ENCODE results near the gene GABRP. TPM values are rescaled to one million over a fixed set of nuclear protein-coding genes. Genes with fewer than 3 reads are reported as not detected.

The GABRP gene
- total and polyA plus RNA-seq, 2 experiments from 2014 or later, result 3.6 to 6.3 TPM

GRCh38 chr5:170788626-170789304 lies 5.2 kb downstream of the GABRP start (continued):
- TF ChIP-seq ZNF462 (CRISPR knock-in tag; IDR thresholded peaks at IDR 0.05) (no peak), JUNB (IDR thresholded peaks at IDR 0.05; ENCODE audit: unreplicated experiment) (no peak), EZH2phosphoT487 (IDR thresholded peaks at IDR 0.05; ENCODE audit: unreplicated experiment) (no peak), REST (IDR thresholded peaks at IDR 0.05; ENCODE audit: unreplicated experiment) (no peak), EZH2 (IDR thresholded peaks at IDR 0.05; ENCODE audit: low read depth, unreplicated experiment) (no peak), NANOG (IDR thresholded peaks at IDR 0.05; ENCODE audit: borderline replicate concordance) (no peak)

Data from GM23338 (cell line).